Type B pancreatic cell (in vitro differentiated cells): ENCODE results near the gene GPR180. TPM values are rescaled to one million over a fixed set of nuclear protein-coding genes. Genes with fewer than 3 reads are reported as not detected.

Experiments used
- DNase-seq: peaks from one replicate; pipeline ENCODE4 v3.0.0; 2021; ENCODE audit warnings: mixed read lengths; ENCODE audit not compliant: unreplicated experiment; ENCODE audit errors: extremely low spot score
- H3K27ac Mint-ChIP-seq: 2 replicates; pipeline ENCODE4 v1.8.0; 2021; ENCODE audit warnings: mild to moderate bottlenecking, mixed read lengths
- H3K27me3 Mint-ChIP-seq: 2 replicates; pipeline ENCODE4 v1.8.0; 2021; ENCODE audit warnings: mixed read lengths
- H3K36me3 Mint-ChIP-seq: 2 replicates; pipeline ENCODE4 v1.8.0; 2021; ENCODE audit warnings: mixed read lengths
- H3K4me1 Mint-ChIP-seq: one replicate; pipeline ENCODE4 v1.8.0; 2021; ENCODE audit warnings: mixed read lengths; ENCODE audit not compliant: unreplicated experiment
- H3K4me3 Mint-ChIP-seq: 2 replicates; pipeline ENCODE4 v1.8.0; 2021; ENCODE audit warnings: mild to moderate bottlenecking, mixed read lengths
- H3K9me3 Mint-ChIP-seq: 2 replicates; pipeline ENCODE4 v1.8.0; 2021; ENCODE audit warnings: mixed read lengths
- CTCF ChIP-seq: fragments of 200-600 bp; sonication (generic); conservative IDR thresholded peaks from 2 replicates; pipeline ENCODE4 v1.5.0; 2021; ENCODE audit warnings: antibody characterized with exemption, mild to moderate bottlenecking
- total RNA-seq: library from RNA; stranded (reverse); gene quantifications from 2 replicates; pipeline ENCODE4 v1.2.1, GENCODE V29; 2021; ENCODE audit warnings: low replicate concordance

GPR180 gene
- total RNA-seq, 1 donor from 2014 or later = 6.6 TPM

GRCh38 chr13:94666065-94666464, 64.4 kb downstream of the GPR180 start:
- Mint-ChIP-seq H3K27ac (no peak overlapping the region), H3K4me1 (peaks cover 20% of the 10 kb centered on the region), H3K4me3 (no peak overlapping the region), H3K36me3 (no peaks in the 10 kb centered on the region), H3K9me3 (no peaks in the 10 kb centered on the region), H3K27me3 (peaks cover 64% of the 10 kb centered on the region)
- no peak for DNase-seq
- TF ChIP-seq CTCF = no peak

GRCh38 chr13:94667190-94667589, 65.5 kb downstream of the GPR180 start:
- Mint-ChIP-seq H3K9me3 (no peaks in the 10 kb centered on the region), H3K4me3 (no peak overlapping the region), H3K4me1 (peaks cover 11% of the 10 kb centered on the region), H3K27ac (no peak overlapping the region), H3K27me3 (peaks cover 56% of the 10 kb centered on the region), H3K36me3 (no peaks in the 10 kb centered on the region)
- TF ChIP-seq CTCF = no peak
- DNase-seq = no peak

GRCh38 chr13:94672400-94672799, 70.7 kb downstream of the GPR180 start:
- Mint-ChIP-seq H3K27me3 (peaks cover 41% of the 10 kb centered on the region), H3K36me3 (no peaks in the 10 kb centered on the region), H3K4me3 (no peak overlapping the region), H3K27ac (no peak overlapping the region), H3K9me3 (no peaks in the 10 kb centered on the region), H3K4me1 (peaks cover 6% of the 10 kb centered on the region)
- TF ChIP-seq CTCF = no peak
- DNase-seq = no peak

- Mint-ChIP-seq H3K4me1 (peaks cover 6% of the 10 kb centered on the region), H3K36me3 (no peaks in the 10 kb centered on the region), H3K27me3 (peaks cover 44% of the 10 kb centered on the region), H3K4me3 (peak overlapping the region; percentile 68), H3K9me3 (no peaks in the 10 kb centered on the region), H3K27ac (peak overlapping the region; percentile 90)
- TF ChIP-seq CTCF = no peak
- DNase-seq = no peak
Observed at GRCh38 chr13:94673851-94674250, 72.2 kb downstream of the GPR180 start.

- Mint-ChIP-seq H3K4me1 (peaks cover 6% of the 10 kb centered on the region), H3K36me3 (no peaks in the 10 kb centered on the region)
Observed at GRCh38 chr13:94674609-94675348, 73.1 kb downstream of the GPR180 start.

More at GRCh38 chr13:94674609-94675348, 73.1 kb downstream of the GPR180 start:
- H3K27ac Mint-ChIP-seq = peak overlapping the region; percentile 90
- peaks cover 51% of the 10 kb centered on the region for H3K27me3 Mint-ChIP-seq
- no peaks in the 10 kb centered on the region for H3K9me3 Mint-ChIP-seq
- H3K4me3 Mint-ChIP-seq = no peak overlapping the region
- TF ChIP-seq CTCF = peak; percentile 88
- DNase-seq = peak; percentile 72
